CD4-positive, CD25-positive, alpha-beta regulatory T cell (primary cell): ENCODE results near the gene CORO2A. TPM values are rescaled to one million over a fixed set of nuclear protein-coding genes. Genes with fewer than 3 reads are reported as not detected.
"Not testable (repeated sequence)": the region's sequence is repeated elsewhere in the genome, so short reads cannot be mapped to it uniquely, and the experiment has no call there.

ENCODE experiments used
- ATAC-seq, 2 donors: fragments of 150-1000 bp; cut with Tn5 transposase; one replicate each; pipeline ENCODE4 v1.10.0; 2021; ENCODE audit warnings: low read depth in 2 of 2, moderate number of reproducible peaks in 2 of 2, moderate library complexity in 1 of 2
- DNase-seq, 3 donors: peaks; one replicate each; pipeline versions ENCODE4 v3.0.0 to v3.0.0-alpha.2; 2012 to 2022; ENCODE audit warnings: mixed read lengths in 1 of 3
- H3K27ac ChIP-seq: one replicate; pipeline ENCODE4 v1.7.0; 2013; ENCODE audit warnings: mild to moderate bottlenecking, low read length; ENCODE audit not compliant: insufficient read depth, poor library complexity, severe bottlenecking
- H3K27me3 ChIP-seq: one replicate; pipeline ENCODE4 v1.7.0; 2013; ENCODE audit warnings: low read length; ENCODE audit not compliant: control insufficient read depth, insufficient read depth
- H3K36me3 ChIP-seq: one replicate; pipeline ENCODE4 v1.7.0; 2013; ENCODE audit warnings: mild to moderate bottlenecking, low read length, moderate library complexity; ENCODE audit not compliant: control insufficient read depth, insufficient read depth
- H3K4me1 ChIP-seq: 2 replicates; pipeline ENCODE4 v1.7.0; 2013; ENCODE audit warnings: mild to moderate bottlenecking, low read length; ENCODE audit not compliant: insufficient read depth, control insufficient read depth, poor library complexity, severe bottlenecking
- H3K4me3 ChIP-seq: one replicate; pipeline ENCODE4 v1.7.0; 2013; ENCODE audit warnings: low read depth, mild to moderate bottlenecking, low read length, moderate library complexity
- H3K9me3 ChIP-seq, 2 experiments: 1 replicate in 1 of 2; 2 replicates in 1 of 2; pipeline ENCODE4 v1.7.0; 2013; ENCODE audit warnings: low read length in 2 of 2, mild to moderate bottlenecking in 1 of 2, moderate library complexity in 1 of 2; ENCODE audit not compliant: control insufficient read depth in 2 of 2
- H3K27ac Mint-ChIP-seq, 3 donors: one replicate each; pipeline ENCODE4 v1.8.0; 2020 to 2022; ENCODE audit warnings: mild to moderate bottlenecking in 3 of 3, mixed read lengths in 3 of 3, moderate library complexity in 2 of 3
- H3K27me3 Mint-ChIP-seq: one replicate; pipeline ENCODE4 v1.8.0; 2022; ENCODE audit warnings: mild to moderate bottlenecking, mixed read lengths
- H3K36me3 Mint-ChIP-seq: one replicate; pipeline ENCODE4 v1.8.0; 2020; ENCODE audit warnings: mixed read lengths
- H3K4me1 Mint-ChIP-seq, 4 donors: one replicate each; pipeline ENCODE4 v1.8.0; 2020 to 2022; ENCODE audit warnings: mixed read lengths in 4 of 4, mild to moderate bottlenecking in 1 of 4
- H3K4me3 Mint-ChIP-seq, 4 donors: one replicate each; pipeline ENCODE4 v1.8.0; 2020 to 2022; ENCODE audit warnings: mild to moderate bottlenecking in 4 of 4, mixed read lengths in 4 of 4, moderate library complexity in 3 of 4
- H3K9me3 Mint-ChIP-seq, 7 donors: one replicate each; pipeline ENCODE4 v1.8.0; 2020 to 2022; ENCODE audit warnings: mixed read lengths in 7 of 7, mild to moderate bottlenecking in 3 of 7, moderate library complexity in 2 of 7
- polyA plus RNA-seq, 4 donors: library from polyadenylated mRNA; unstranded; fragments of 300-500 nt; fragmentation: Illumina TruSeq; gene quantifications; one replicate each; pipeline ENCODE4 v1.2.3, GENCODE V29; 2021
- total RNA-seq: library from RNA; stranded (reverse); gene quantifications from one replicate; pipeline ENCODE4 v1.2.3, GENCODE V29; 2022

The CORO2A gene
- total and polyA plus RNA-seq, 5 donors from 2014 or later, result 13.4 to 27.0 (median 14.1) TPM

DNA sequence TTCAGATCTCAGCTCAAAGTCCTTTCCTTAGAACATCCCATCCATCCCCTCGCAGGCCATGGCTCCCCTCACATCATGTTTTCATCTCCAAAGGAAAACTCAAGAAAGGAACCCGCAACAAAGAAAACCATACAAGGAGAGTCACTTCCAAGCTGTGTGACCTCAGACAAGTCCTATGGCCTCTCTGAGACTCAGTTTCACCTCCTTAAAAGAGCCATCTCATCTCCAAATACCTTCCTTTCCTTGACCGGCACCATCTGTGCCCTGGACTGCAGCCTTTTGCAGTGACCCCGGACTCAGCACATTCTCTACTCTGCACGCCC lies 10.7 kb downstream of the CORO2A start:
- Histone ChIP-seq H3K27ac (no peak overlapping the region), H3K36me3 (peaks cover 3% of the 10 kb centered on the region), H3K4me3 (no peak overlapping the region), H3K4me1 (peaks cover 18% of the 10 kb centered on the region), H3K27me3 (no peaks in the 10 kb centered on the region), H3K9me3 (no peaks in the 10 kb centered on the region)
- H3K27me3 Mint-ChIP-seq, result no peaks in the 10 kb centered on the region
- peak overlapping the region in 2 of 3 donors; percentile 23 to 38 for H3K27ac Mint-ChIP-seq
- DNase-seq (no peak), ATAC-seq (no peak)
- peaks cover 14% of the 10 kb centered on the region for H3K36me3 Mint-ChIP-seq
- H3K4me1 Mint-ChIP-seq, result peaks cover 28 to 83% (median 49%) of the 10 kb centered on the region in 4 donors
- no peaks in the 10 kb centered on the region for H3K9me3 Mint-ChIP-seq
- peak overlapping the region in 1 of 4 donors; percentile 56 for H3K4me3 Mint-ChIP-seq

DNA sequence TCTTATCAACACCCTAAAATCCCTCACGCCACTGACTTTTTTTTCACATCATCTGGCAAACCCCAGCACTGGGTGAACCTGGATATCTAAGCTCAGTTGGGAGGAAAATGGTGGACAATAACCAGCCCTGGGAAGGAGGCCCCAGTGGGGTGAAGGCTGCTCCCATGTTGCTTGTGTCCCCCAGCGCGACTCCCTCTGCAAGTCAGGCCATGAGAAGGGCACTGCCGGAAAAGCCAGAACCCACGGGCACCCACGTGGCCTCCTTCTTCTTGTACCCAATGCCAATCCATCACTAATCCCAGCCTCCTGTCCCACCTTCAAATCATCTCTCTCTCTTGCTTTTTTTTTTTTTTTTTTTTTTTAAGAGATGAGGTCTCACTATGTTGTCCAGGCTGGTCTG lies 11.4 kb downstream of the CORO2A start:
- H3K27ac Mint-ChIP-seq, result peak overlapping the region in 2 of 3 donors; percentile 38 to 63
- Histone ChIP-seq H3K27me3 (no peaks in the 10 kb centered on the region), H3K4me3 (no peak overlapping the region), H3K4me1 (peaks cover 14% of the 10 kb centered on the region), H3K9me3 (no peaks in the 10 kb centered on the region), H3K36me3 (peaks cover 2% of the 10 kb centered on the region), H3K27ac (no peak overlapping the region)
- ATAC-seq, result no peak
- no peak for DNase-seq
- no peaks in the 10 kb centered on the region for H3K9me3 Mint-ChIP-seq
- H3K4me3 Mint-ChIP-seq, result peak overlapping the region in 1 of 4 donors; percentile 47
- H3K36me3 Mint-ChIP-seq, result peaks cover 14% of the 10 kb centered on the region
- H3K4me1 Mint-ChIP-seq, result peaks cover 28 to 85% (median 52%) of the 10 kb centered on the region in 4 donors
- no peaks in the 10 kb centered on the region for H3K27me3 Mint-ChIP-seq

DNA sequence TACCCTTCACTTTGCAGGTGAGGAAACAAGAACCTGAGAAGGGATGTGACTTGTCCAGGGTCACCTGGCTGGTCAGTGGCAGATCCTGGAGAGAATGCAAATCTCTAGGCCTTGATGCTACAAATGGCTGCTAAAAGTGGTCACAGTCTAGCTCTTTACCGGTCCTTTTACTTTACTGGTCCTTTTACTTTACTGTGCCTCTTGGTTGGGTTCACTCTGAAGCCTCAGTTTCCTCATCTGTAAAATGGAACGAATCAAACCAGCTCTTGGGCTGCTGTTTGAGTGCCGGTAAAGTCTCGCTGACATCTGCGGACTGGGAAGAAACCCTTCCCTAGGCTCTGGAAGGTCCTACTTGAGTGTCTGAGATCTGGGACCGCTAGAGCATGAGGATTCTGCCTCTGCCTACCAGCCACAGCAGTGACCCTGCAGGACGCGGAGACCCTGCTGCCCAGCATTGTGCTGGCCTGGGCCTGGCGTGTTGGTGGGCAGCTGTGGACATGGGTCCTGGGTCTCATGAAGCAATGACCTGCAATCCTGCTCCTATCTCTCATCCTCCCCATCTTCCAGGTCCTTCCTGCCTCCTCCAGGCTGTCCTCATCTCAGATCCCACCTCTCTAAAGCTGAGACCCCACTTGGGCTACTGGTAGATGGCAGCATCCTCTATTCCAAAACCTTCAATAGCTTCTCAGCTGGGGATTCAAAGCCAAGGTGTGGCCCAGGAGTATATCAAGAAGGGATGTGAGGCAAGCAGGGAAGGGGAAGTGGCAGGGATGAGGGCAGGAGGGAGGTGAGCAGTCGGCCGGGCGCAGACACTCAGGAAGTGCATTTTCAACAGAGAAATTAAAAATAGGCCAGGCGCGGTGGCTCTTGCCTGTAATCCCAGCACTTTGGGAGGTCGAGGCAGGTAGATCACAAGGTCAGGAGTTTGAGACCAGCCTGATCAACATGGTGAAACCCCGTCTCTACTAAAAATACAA lies 13.3 kb downstream of the CORO2A start:
- H3K4me1 ChIP-seq, result peaks cover 6% of the 10 kb centered on the region
- H3K36me3 Mint-ChIP-seq, result peaks cover 14% of the 10 kb centered on the region
- peaks cover 21 to 83% (median 46%) of the 10 kb centered on the region in 4 donors for H3K4me1 Mint-ChIP-seq
- H3K27ac ChIP-seq, result no peak overlapping the region
- H3K27ac Mint-ChIP-seq, result peak overlapping the region; percentile 2 to 76 (median 74)
- no peaks in the 10 kb centered on the region for H3K27me3 ChIP-seq
- no peak overlapping the region for H3K4me3 ChIP-seq
- no peaks in the 10 kb centered on the region for H3K27me3 Mint-ChIP-seq
- ATAC-seq (no peak), DNase-seq (no peak)
- no peaks in the 10 kb centered on the region for H3K9me3 ChIP-seq
- H3K36me3 ChIP-seq, result no peaks in the 10 kb centered on the region
- no peak overlapping the region for H3K4me3 Mint-ChIP-seq
- no peaks in the 10 kb centered on the region for H3K9me3 Mint-ChIP-seq

DNA sequence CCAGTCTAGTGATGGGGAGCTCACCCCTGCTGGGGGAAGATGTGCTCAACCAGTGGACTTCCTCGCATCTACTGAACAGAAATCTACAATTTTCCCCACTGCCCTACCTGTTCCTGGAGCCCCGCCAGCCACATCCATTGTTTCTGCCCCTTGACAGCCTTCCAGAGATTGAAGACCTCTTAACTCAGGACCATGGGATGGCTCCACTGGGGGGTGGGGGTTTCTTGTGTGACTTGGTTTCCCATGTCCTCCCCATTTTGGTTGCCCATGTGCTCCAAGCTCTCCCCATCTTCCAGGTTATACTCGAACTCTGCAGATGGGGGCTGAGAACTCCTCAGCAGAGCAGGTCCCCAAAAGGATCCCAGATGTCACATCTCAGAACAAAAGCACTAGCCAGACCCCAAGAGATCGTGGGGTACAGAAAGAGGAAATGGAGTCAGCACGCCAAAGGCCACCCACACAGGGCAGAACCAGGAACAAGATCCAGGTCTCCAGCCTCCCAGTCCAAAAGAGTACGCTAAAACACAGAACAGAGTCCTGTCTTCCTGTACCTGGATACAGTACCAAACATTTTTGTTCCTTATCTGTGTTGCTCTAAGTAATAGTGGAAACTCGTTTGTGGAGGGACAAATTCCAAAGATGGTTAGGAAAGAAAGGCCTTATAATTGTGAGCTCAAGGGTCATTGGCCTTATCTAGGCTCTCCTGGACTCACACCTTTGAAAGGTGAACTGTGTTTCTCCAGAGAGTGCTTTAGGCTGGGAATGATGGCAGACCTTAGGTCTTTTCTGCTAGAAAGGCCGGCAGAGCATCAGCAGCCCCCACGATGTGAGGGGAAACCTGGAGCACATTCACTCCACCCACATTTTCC lies 15.8 kb downstream of the CORO2A start:
- Histone ChIP-seq H3K27me3 (no peaks in the 10 kb centered on the region), H3K9me3 (no peaks in the 10 kb centered on the region), H3K4me3 (no peak overlapping the region), H3K36me3 (no peaks in the 10 kb centered on the region), H3K27ac (no peak overlapping the region), H3K4me1 (no peaks in the 10 kb centered on the region)
- Mint-ChIP-seq H3K36me3 (peaks cover 12% of the 10 kb centered on the region), H3K27me3 (no peaks in the 10 kb centered on the region), H3K4me3 (no peak overlapping the region), H3K4me1 (peaks cover 19 to 76% (median 41%) of the 10 kb centered on the region in 4 donors), H3K27ac (peak overlapping the region; percentile 20 to 85 (median 77)), H3K9me3 (no peaks in the 10 kb centered on the region)
- no peak for ATAC-seq
- DNase-seq, result no peak

DNA sequence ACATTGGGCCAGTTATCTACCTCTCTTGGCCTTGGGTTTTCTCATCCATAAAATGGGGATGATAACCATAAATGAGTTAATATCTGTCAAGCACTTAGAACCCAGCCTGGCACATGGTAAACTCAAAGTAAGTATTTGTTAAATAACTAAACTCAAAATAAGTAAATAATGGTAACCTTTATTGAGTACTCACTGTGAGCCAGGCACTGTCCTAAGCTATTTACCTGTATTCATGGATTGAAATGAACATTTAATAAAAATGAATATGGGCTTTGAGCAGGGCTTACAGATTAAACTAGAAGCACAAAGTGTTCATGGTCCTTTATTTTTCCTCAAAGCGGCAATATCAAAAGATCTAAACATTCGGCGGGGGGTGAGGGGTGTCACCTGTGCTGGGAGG lies 16.7 kb downstream of the CORO2A start:
- ATAC-seq (no peak), DNase-seq (no peak)
- Mint-ChIP-seq H3K9me3 (no peaks in the 10 kb centered on the region), H3K27me3 (no peaks in the 10 kb centered on the region), H3K4me3 (no peak overlapping the region), H3K36me3 (peaks cover 11% of the 10 kb centered on the region), H3K27ac (peak overlapping the region; percentile 77 to 85 (median 85)), H3K4me1 (peaks cover 19 to 75% (median 35%) of the 10 kb centered on the region in 4 donors)
- Histone ChIP-seq H3K4me3 (no peak overlapping the region), H3K9me3 (no peaks in the 10 kb centered on the region), H3K27ac (no peak overlapping the region), H3K4me1 (peaks cover under 1% of the 10 kb centered on the region), H3K36me3 (no peaks in the 10 kb centered on the region), H3K27me3 (no peaks in the 10 kb centered on the region)

DNA sequence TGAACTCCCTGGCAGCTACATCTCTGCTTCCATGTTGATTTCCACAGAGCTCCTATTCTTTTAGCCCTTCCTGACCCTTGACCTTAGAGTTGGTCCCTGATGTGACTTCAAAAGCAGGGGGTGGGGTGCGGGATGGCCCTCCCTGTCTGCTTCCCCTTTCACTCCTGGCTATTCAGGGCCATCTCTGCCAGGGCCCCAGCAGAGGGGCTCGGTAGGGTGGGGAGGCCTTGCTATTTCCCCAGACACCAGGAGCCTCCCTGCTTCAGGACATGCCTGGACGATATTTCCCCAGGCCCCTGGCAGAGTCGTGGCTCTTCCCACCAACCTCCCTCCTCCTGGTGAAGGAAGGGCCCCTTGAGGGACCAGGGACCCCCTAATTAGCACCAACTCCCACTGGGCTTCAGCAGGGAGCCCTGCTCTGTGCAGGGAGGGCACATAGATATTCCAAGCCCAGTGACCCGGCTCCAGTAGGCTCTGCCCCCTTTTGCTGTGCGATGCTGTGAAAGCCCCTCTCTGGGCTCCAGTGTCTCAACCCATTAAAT lies 17.3 kb downstream of the CORO2A start:
- no peaks in the 10 kb centered on the region for H3K27me3 Mint-ChIP-seq
- H3K4me3 Mint-ChIP-seq, result no peak overlapping the region
- Histone ChIP-seq H3K27me3 (no peaks in the 10 kb centered on the region), H3K9me3 (no peaks in the 10 kb centered on the region), H3K4me1 (peaks cover 7% of the 10 kb centered on the region), H3K27ac (no peak overlapping the region), H3K36me3 (no peaks in the 10 kb centered on the region), H3K4me3 (no peak overlapping the region)
- no peak for ATAC-seq
- no peak overlapping the region for H3K27ac Mint-ChIP-seq
- DNase-seq, result no peak
- H3K9me3 Mint-ChIP-seq, result no peaks in the 10 kb centered on the region
- peaks cover 13 to 75% (median 34%) of the 10 kb centered on the region in 4 donors for H3K4me1 Mint-ChIP-seq
- H3K36me3 Mint-ChIP-seq, result peaks cover 6% of the 10 kb centered on the region

DNA sequence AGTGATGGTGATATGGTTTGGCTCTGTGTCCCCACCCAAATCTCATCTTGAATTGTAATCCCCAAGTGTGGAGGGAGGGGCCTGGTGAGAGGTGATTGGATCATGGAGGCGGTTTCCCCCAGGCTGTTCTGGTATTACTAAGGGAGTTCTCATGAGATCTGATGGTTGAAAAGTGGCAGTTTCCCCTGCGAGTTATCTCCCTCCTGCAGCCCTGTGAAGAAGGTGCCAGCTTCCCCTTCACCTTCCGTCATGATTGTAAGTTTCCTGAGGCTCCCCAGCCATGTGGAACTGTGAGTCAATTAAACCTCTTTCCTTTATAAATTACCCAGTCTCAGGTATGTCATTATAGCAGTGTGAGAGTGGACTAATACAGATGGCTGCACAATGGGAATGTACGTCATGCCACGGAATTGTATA lies 17.9 kb downstream of the CORO2A start:
- not testable (repeated sequence) for H3K27me3 ChIP-seq, H3K36me3 Mint-ChIP-seq, ATAC-seq, H3K9me3 Mint-ChIP-seq, H3K4me3 ChIP-seq, DNase-seq, H3K27me3 Mint-ChIP-seq, H3K36me3 ChIP-seq, H3K27ac ChIP-seq, H3K9me3 ChIP-seq, H3K4me3 Mint-ChIP-seq
- H3K4me1 ChIP-seq, result peaks cover 13% of the 10 kb centered on the region
- peaks cover 10 to 75% (median 35%) of the 10 kb centered on the region in 4 donors for H3K4me1 Mint-ChIP-seq
- peak overlapping the region in 2 of 3 donors; percentile 53 to 59 for H3K27ac Mint-ChIP-seq
